Body of pancreas (tissue), 4 donors: ENCODE measurements around the gene TMEM107. TPM values are rescaled to one million over a fixed set of nuclear protein-coding genes. Genes with fewer than 3 reads are reported as not detected.

Experiments used
- ATAC-seq: fragments of 150-250 bp; one replicate; pipeline ENCODE4 v1.9.1; 2016
- DNase-seq, 4 donors: peaks; one replicate each; pipeline ENCODE4 v3.0.0-alpha.2; 2019
- H3K27ac ChIP-seq, 4 donors: fragments of 200-600 bp; sonication (generic); 1 replicate in 3 of 4; 2 replicates in 1 of 4; pipeline versions ENCODE4 v1.5.1 to v1.6.1; 2016 to 2019; ENCODE audit warnings: mild to moderate bottlenecking in 1 of 4, mixed read lengths in 1 of 4, moderate library complexity in 1 of 4
- H3K27me3 ChIP-seq, 2 donors: fragments of 200-600 bp; sonication (generic); one replicate each; pipeline ENCODE4 v1.6.0; 2016; ENCODE audit warnings: mild to moderate bottlenecking in 1 of 2
- H3K36me3 ChIP-seq, 2 donors: fragments of 200-600 bp; sonication (generic); replicated peaks in 1 of 2; 2 replicates each; pipeline ENCODE4 v1.5.1; 2016; ENCODE audit warnings: low read depth in 2 of 2; ENCODE audit not compliant: insufficient read depth in 1 of 2
- H3K4me1 ChIP-seq: fragments of 200-600 bp; sonication (generic); one replicate; pipeline ENCODE4 v1.6.0; 2016
- H3K4me3 ChIP-seq, 2 donors: fragments of 200-600 bp; sonication (generic); 1 replicate in 1 of 2; 2 replicates in 1 of 2; pipeline ENCODE4 v1.5.1; 2016 to 2019
- H3K9me3 ChIP-seq, 3 donors: fragments of 200-600 bp; sonication (generic); 1 replicate in 2 of 3; 2 replicates in 1 of 3; pipeline ENCODE4 v1.5.1; 2016
- POLR2A ChIP-seq, 3 donors: fragments of 450-650 bp; IDR thresholded peaks; one replicate each; pipeline ENCODE4 v1.6.1; 2016; ENCODE audit warnings: antibody characterized with exemption in 3 of 3, mild to moderate bottlenecking in 2 of 3
- WGBS, 2 donors: methylation state at CpG; one replicate each; pipeline ENCODE4 v1.1.5; 2017; 5-methylcytosine and 5-hydroxymethylcytosine counted together
- intact Hi-C: fragments of 100-400 bp; cut with DNase I; formaldehyde crosslinking; loops from one replicate; pipeline ENCODE4 v1.15.1; 2023
- total RNA-seq, 2 donors: library from RNA; depleted of rRNA; stranded (reverse); fragments of >200 nt; gene quantifications; one replicate each; pipeline ENCODE4 v1.1.0, GENCODE V29; 2016
- TF ChIP-seq, protein P1 (sequence below), 7 experiments: fragments of 450-650 bp in 4 of 7; fragments of 200-600 bp in 3 of 7; sonication (generic) in 3 of 7; IDR thresholded peaks; one replicate each; pipeline ENCODE4 v1.5.1; 2016 to 2019; ENCODE audit warnings: antibody characterized with exemption in 7 of 7

TMEM107 gene
- total RNA-seq = 10 to 100 TPM in 1 of 2 donors, 1 to 10 TPM in 1; 7.6 to 12.7 TPM

- ATAC-seq (peak; percentile 74), DNase-seq (peak; percentile 86 to 90 (median 90))
- Histone ChIP-seq H3K4me1 (peaks cover 40% of the 10 kb centered on the region), H3K9me3 (no peaks in the 10 kb centered on the region), H3K27ac (peak within 1 kb of the TSS; percentile 56 to 79 (median 78)), H3K4me3 (peak within 1 kb of the TSS in 1 of 2 donors; percentile 16), H3K27me3 (no peaks in the 10 kb centered on the region), H3K36me3 (no peaks in the 10 kb centered on the region)
- 1 to 3% methylated on average over 18 to 56 of the region's 56 CpGs for WGBS, 2 donors
- intact Hi-C loops = loop anchor here (5.0 kb wide), 1 partner anchor 49 kb away; no protein-coding TSS in a partner anchor
- TF ChIP-seq, protein P1, sequence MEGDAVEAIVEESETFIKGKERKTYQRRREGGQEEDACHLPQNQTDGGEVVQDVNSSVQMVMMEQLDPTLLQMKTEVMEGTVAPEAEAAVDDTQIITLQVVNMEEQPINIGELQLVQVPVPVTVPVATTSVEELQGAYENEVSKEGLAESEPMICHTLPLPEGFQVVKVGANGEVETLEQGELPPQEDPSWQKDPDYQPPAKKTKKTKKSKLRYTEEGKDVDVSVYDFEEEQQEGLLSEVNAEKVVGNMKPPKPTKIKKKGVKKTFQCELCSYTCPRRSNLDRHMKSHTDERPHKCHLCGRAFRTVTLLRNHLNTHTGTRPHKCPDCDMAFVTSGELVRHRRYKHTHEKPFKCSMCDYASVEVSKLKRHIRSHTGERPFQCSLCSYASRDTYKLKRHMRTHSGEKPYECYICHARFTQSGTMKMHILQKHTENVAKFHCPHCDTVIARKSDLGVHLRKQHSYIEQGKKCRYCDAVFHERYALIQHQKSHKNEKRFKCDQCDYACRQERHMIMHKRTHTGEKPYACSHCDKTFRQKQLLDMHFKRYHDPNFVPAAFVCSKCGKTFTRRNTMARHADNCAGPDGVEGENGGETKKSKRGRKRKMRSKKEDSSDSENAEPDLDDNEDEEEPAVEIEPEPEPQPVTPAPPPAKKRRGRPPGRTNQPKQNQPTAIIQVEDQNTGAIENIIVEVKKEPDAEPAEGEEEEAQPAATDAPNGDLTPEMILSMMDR (IDR thresholded peaks at IDR 0.05) = peak in 1 of 7 experiments; percentile 5
- TF ChIP-seq POLR2A (IDR thresholded peaks at IDR 0.05) = peak in 2 of 3 donors; percentile 54 to 63
These were observed at the start of gene TMEM107 for GRCh38 chr17:8176197-8176940. TSS of gene TMEM107 (minus strand) at chr17:8176380. CDS start at chr17:8176286, 94 bp downstream.

DNA sequence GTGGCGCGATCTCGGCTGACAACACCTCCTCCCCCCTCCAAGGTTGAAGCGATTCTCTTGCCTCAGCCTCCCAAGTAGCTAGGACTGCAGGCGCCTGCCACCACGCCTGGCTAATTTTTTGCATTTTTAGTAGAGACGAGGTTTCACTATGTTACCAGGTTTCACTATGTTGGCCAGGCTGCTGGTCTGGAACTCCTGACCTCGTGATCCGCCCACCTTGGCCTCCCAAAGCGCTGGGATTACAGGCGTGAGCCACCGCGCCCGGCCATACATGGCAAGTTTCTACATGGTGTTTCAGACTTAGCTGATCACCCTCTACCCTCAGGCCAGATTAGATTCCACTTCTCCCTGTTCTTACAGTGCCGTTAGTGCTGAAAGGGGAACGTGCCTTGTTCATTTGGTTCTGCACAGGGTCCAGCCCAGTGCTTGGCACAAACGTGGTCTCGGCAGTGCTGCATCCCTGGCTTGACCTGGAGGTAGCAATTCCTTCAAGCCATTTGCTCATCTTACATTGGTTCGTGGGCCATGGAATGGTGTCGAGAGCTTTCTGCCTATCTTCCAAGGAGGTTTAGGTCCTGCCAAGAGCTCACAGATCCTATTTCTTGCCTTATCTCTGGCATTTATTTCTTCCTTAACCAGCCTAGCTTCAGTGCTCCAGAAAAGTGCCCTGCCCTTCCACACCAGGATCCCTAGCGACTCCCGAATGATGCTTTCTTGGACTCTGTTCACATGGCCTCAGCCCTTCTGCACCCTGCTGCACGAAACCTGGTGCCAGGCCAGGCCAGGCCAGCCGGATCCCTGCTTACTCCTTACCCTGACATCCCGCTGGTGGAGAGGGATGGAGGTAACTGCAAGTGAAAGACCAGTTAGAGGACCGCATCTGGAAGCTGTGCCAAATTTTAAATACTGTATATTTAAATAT lies 49.0 kb upstream of the TMEM107 start:
- H3K27ac ChIP-seq = no peak overlapping the region
- TF ChIP-seq POLR2A (IDR thresholded peaks at IDR 0.05) = no peak
- TF ChIP-seq, protein P1 (IDR thresholded peaks at IDR 0.05) = no peak
- intact Hi-C loops = no loop called here

GRCh38 chr17:8223356-8224126 lies 47.4 kb upstream of the TMEM107 start:
- peak in 1 of 3 donors; percentile 28 for TF ChIP-seq POLR2A (IDR thresholded peaks at IDR 0.05)
- TF ChIP-seq, protein P1 (IDR thresholded peaks at IDR 0.05) = peak in 4 of 7 experiments; percentile 6 to 31 (median 11)
- DNase-seq (peak; percentile 66 to 77 (median 69)), ATAC-seq (peak; percentile 1)
- no peaks in the 10 kb centered on the region for H3K27me3 ChIP-seq
- H3K4me3 ChIP-seq = peak overlapping the region; percentile 4 to 20
- 4 to 11% methylated on average over 11 to 27 of the region's 27 CpGs for WGBS, 2 donors
- H3K36me3 ChIP-seq = no peaks in the 10 kb centered on the region
- intact Hi-C loops = no loop called here
- H3K9me3 ChIP-seq = no peaks in the 10 kb centered on the region
- H3K27ac ChIP-seq = peak overlapping the region; percentile 90 to 96 (median 92)
- peaks cover 38% of the 10 kb centered on the region for H3K4me1 ChIP-seq

More for the DNA sequence above, 49.0 kb upstream of the TMEM107 start:
- Histone ChIP-seq H3K9me3 (no peaks in the 10 kb centered on the region), H3K4me1 (peaks cover 35% of the 10 kb centered on the region), H3K36me3 (peaks cover 0 to 6% of the 10 kb centered on the region in 2 donors), H3K27me3 (no peaks in the 10 kb centered on the region), H3K4me3 (no peak overlapping the region)
- ATAC-seq (no peak), DNase-seq (no peak)
- WGBS, 2 donors = 88% methylated on average over 26 of the region's 26 CpGs

- Histone ChIP-seq H3K9me3 (no peaks in the 10 kb centered on the region), H3K4me3 (peak overlapping the region; percentile 4 to 20), H3K36me3 (no peaks in the 10 kb centered on the region), H3K4me1 (peaks cover 43% of the 10 kb centered on the region), H3K27me3 (no peaks in the 10 kb centered on the region), H3K27ac (peak overlapping the region; percentile 90 to 96 (median 92))
- peak; percentile 56 to 87 (median 83) for TF ChIP-seq POLR2A (IDR thresholded peaks at IDR 0.05)
- TF ChIP-seq, protein P1 (IDR thresholded peaks at IDR 0.05) = no peak
- WGBS, 2 donors = 0% methylated on average over 10 to 49 of the region's 49 CpGs
- intact Hi-C loops = no loop called here
- ATAC-seq (peak; percentile 63), DNase-seq (peak; percentile 93 to 95 (median 94))
These were observed 46.6 kb upstream of the TMEM107 start for GRCh38 chr17:8222630-8223355.
